IPS-18a (cell line): Measurements from ENCODE around the gene ENAH.
"Not testable (repeated sequence)": the region's sequence is repeated elsewhere in the genome, so short reads cannot be mapped to it uniquely, and the experiment has no call there.

ENCODE experiments used
- H3K27ac ChIP-seq: one replicate; pipeline ENCODE4 v1.5.1; 2013; ENCODE audit warnings: low read length
- H3K27me3 ChIP-seq: one replicate; pipeline ENCODE4 v1.6.1; 2013; ENCODE audit warnings: mild to moderate bottlenecking, low read length; ENCODE audit not compliant: control insufficient read depth, insufficient read depth
- H3K36me3 ChIP-seq: one replicate; pipeline ENCODE4 v1.6.1; 2013; ENCODE audit warnings: low read depth, low read length; ENCODE audit not compliant: control insufficient read depth
- H3K4me1 ChIP-seq: one replicate; pipeline ENCODE4 v1.6.1; 2013; ENCODE audit warnings: low read depth, low read length; ENCODE audit not compliant: control insufficient read depth
- H3K4me3 ChIP-seq: one replicate; pipeline ENCODE4 v1.5.1; 2013; ENCODE audit warnings: low read length
- H3K9ac ChIP-seq: one replicate; pipeline ENCODE4 v1.6.1; 2013; ENCODE audit warnings: mild to moderate bottlenecking, low read length, moderate library complexity
- H3K9me3 ChIP-seq: one replicate; pipeline ENCODE4 v1.6.1; 2013; ENCODE audit warnings: low read depth, low read length; ENCODE audit not compliant: control insufficient read depth

The ENAH gene

DNA sequence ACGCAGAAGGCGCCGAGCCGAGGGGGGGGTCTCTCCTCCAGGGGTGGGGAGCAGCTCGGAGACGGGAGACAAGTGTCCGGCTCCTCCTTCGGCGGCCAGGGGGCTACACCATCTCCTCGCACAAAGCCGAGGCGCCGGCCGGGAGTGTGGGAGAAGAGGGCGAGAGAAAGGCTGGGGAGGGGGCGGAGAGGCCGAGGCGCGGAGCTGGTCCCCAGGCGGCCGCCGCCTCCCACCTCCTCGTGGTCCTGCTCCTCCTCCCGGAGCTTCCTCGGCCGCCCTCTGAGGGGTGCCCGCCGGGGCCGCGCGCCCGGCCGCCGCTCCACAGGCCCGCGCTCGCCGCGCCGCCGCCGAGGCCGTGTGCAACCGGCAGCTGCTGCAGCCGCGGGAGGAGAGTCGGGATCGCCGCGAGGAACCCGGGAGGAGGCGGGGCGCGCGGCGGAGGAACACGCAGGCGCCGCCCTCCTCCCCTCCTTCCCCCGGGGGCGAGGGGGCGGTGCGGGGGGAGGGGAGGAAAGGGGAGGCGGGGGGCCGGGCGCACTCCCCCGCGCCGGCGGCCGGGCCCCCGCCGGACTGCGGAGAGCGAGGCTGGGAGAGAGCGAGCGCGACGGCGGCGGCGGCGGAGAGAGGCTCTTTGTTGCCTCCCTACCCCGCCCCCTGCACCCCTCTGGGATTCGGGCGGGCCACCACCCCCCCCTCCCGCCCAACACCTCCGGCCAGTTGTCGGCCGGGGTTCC is at the start of gene ENAH:
Gene ENAH, minus strand, starts transcription at position 395 of the 734 bp plus-strand sequence. CDS start 433 bp downstream, outside the sequence.
- Histone ChIP-seq H3K27me3 (no peaks in the 10 kb centered on the region), H3K4me3 (peak within 1 kb of the TSS; percentile 91), H3K9ac (peak within 1 kb of the TSS; percentile 96), H3K36me3 (no peaks in the 10 kb centered on the region), H3K4me1 (peaks cover 22% of the 10 kb centered on the region), H3K27ac (peak within 1 kb of the TSS; percentile 83), H3K9me3 (no peaks in the 10 kb centered on the region)

DNA sequence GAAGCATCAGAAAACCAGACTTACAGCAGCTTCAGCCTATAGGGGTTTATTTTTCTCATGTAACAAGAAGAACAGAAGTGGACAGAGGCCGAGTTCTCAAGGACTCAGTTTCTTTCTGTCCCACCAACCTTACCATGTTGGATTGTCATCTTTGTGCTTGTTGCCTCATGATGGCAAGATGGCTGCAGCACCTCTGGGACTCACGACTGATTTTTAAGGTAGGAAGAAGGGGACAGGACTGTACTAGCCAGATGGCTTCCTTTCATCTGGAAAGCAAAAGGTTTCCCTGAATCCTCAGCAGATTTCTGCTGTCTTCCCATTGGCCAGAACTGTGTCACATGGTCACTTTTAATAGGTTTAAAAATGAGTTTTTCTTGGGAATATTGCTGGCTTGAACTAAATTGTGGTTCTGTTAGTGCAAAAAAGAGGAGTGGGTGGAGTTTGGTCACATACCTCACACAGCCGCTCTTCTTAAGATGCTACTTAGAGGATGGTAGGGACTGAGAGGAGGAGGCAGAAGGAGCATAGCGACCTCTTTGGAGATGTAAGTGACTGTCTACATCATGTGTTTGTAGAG is 48.1 kb upstream of the ENAH start:
- Histone ChIP-seq H3K27me3 (no peaks in the 10 kb centered on the region), H3K9ac (no peak overlapping the region), H3K27ac (no peak overlapping the region), H3K4me3 (no peak overlapping the region), H3K36me3 (no peaks in the 10 kb centered on the region), H3K4me1 (no peaks in the 10 kb centered on the region), H3K9me3 (no peaks in the 10 kb centered on the region)

DNA sequence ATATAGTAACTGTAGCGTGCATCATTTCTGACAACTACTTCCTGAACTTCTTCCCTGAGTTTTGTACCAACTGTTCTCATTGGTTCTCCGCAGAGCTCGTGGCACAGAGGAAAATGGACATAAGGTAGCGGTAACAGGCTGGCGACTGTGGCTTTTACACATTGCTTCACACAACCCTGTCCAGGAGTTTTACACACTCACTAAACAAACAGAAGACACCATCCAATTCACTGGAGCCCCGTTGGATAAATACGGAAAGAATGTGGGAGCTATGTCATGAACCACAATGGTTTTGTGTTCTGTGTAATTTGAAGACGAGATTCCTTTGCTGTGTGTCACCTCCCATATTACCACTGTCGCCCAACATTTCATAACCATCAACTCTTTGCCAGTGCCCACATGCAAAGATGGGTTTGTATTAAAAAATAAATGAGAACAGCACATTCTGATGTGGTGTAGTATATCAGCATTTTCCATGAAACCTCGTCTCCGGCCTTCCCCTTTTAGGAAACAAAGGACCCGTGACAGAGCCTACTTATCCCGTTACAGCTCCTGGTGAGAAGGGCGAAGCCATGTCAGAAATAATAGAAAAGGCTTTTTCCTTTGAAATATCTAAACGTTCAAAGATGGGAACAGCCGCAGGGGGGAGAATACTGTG is 47.4 kb upstream of the ENAH start:
- H3K4me3 ChIP-seq: no peak overlapping the region
- H3K9ac ChIP-seq: no peak overlapping the region
- H3K27ac ChIP-seq: no peak overlapping the region

DNA sequence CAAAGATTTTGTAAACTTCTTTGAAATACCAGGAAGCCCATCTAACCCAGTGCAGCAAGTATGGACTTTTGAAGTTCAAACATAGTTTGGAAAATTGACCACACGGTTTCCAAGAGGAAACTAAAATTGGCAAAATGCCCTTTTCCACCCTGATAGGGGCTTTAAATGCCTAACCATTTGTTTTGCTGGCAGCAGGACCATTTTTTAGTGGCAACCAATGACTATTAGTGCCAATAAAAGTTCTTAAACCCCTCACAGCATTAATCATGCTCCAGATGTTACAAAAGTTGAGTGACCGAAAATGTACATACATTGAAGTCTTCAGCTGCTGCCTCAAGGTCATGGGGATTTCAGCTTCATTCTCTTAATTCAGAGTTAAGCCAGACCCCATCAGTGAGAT is 46.4 kb upstream of the ENAH start:
- Histone ChIP-seq H3K4me3 (no peak overlapping the region), H3K9me3 (no peaks in the 10 kb centered on the region), H3K27ac (no peak overlapping the region), H3K36me3 (no peaks in the 10 kb centered on the region), H3K4me1 (no peaks in the 10 kb centered on the region), H3K27me3 (no peaks in the 10 kb centered on the region), H3K9ac (no peak overlapping the region)

More for the DNA sequence above, 47.4 kb upstream of the ENAH start:
- Histone ChIP-seq H3K36me3 (no peaks in the 10 kb centered on the region), H3K4me1 (no peaks in the 10 kb centered on the region), H3K27me3 (no peaks in the 10 kb centered on the region), H3K9me3 (no peaks in the 10 kb centered on the region)

DNA sequence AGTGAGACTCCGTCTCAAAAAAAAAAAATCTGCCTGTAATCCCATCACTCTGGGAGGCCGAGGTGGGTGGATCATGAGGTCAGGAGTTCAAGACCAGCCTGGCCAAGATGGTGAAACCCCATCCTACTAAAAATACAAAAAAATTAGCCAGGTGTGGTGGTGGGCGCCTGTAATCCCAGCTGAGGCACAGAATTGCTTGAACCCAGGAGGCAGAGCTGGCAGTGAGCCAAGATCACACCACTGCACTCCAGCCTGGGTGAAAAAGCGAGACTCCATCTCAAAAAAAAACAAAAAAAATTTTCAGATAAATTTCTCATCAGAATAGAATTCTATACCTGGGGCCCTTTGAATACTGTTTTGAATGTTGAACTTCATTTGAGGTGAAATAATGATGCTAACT is 45.3 kb upstream of the ENAH start:
- H3K27ac ChIP-seq, H3K9me3 ChIP-seq: not testable (repeated sequence)

DNA sequence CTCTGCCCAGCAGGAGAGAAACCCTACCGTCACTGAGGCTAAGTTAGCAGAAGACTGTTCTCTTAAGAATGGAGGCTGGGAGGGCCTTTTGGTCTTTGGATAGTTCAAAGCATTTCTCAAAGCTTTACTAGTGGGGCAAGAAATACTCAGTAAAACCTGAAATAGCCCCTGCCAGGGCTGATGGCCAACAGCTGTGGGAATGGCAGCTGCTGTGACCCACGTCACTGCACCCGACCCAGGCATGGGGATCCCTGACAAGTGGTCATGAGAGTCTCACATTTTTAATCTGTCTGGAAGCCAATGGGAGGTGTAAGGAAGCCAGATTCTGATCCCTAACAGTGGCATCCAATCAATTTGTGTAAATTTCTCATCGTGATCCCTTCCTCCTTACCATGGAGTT is 44.5 kb upstream of the ENAH start:
- H3K9ac ChIP-seq: no peak overlapping the region
- H3K9me3 ChIP-seq: no peaks in the 10 kb centered on the region
- H3K4me1 ChIP-seq: no peaks in the 10 kb centered on the region
- H3K36me3 ChIP-seq: no peaks in the 10 kb centered on the region
- H3K27me3 ChIP-seq: no peaks in the 10 kb centered on the region
- no peak overlapping the region for H3K4me3 ChIP-seq
- no peak overlapping the region for H3K27ac ChIP-seq

More for the DNA sequence above, 45.3 kb upstream of the ENAH start:
- H3K9ac ChIP-seq, H3K27me3 ChIP-seq, H3K36me3 ChIP-seq, H3K4me1 ChIP-seq, H3K4me3 ChIP-seq: not testable (repeated sequence)

DNA sequence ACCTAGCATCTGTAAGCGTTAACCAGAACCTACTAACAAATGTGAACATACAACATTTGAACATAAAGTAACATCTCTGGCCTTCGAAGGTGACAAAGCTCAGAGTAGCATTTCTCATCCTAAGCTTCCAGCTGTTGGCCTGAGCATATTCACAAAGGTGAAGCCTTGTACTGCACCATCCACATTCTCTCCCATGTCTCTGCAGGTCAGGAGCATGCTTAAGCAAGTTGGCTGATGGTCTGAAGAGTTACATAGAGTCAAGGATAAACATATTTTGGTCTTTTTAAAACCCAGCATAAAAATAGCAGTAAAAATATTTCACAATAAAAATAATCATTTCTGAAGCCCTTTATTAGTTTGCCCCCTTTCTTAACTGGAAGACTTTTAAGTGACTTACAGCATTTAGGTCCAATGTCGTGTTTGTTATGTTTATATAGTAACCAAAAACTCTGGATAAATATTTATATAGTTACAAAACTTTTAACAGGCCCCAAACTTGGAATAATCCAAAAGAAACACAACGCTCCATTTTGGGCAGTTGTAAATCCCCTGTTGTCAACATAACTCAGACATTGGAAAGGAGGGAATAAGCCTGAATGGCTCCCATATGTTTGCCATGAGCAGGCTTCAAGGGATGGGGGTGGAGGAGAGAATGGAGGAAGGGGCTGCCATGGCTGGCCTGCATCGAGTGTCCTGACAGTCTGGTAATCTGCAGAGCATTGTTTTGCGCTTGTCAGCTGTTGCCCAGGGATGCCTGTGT is 42.8 kb upstream of the ENAH start:
- Histone ChIP-seq H3K27me3 (no peaks in the 10 kb centered on the region), H3K4me1 (no peaks in the 10 kb centered on the region), H3K4me3 (no peak overlapping the region), H3K9ac (no peak overlapping the region), H3K27ac (no peak overlapping the region), H3K36me3 (no peaks in the 10 kb centered on the region), H3K9me3 (no peaks in the 10 kb centered on the region)

DNA sequence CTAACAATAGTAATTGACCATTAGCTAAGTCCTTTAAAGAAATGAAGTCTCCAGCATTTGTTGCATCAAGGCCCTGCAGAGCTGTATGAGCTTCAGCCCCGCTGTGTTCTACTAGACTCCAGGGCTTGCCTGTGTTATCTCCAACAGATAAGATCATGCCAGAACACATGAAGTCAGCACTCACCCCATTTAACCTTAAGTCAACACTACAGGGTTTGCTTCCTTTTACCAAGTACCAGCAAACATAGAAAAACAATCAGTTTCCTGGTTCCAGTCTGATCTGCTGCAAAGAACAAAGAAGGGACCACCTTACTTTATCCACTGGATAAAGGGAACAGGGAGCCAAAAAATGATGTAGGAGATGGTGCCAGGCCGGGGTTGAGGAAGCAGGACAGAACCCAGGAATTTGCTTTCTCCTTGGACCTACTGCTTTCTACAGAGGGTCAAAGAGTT is 41.3 kb upstream of the ENAH start:
- Histone ChIP-seq H3K9ac (no peak overlapping the region), H3K27ac (no peak overlapping the region), H3K27me3 (no peaks in the 10 kb centered on the region), H3K36me3 (no peaks in the 10 kb centered on the region), H3K9me3 (no peaks in the 10 kb centered on the region), H3K4me3 (no peak overlapping the region), H3K4me1 (no peaks in the 10 kb centered on the region)

DNA sequence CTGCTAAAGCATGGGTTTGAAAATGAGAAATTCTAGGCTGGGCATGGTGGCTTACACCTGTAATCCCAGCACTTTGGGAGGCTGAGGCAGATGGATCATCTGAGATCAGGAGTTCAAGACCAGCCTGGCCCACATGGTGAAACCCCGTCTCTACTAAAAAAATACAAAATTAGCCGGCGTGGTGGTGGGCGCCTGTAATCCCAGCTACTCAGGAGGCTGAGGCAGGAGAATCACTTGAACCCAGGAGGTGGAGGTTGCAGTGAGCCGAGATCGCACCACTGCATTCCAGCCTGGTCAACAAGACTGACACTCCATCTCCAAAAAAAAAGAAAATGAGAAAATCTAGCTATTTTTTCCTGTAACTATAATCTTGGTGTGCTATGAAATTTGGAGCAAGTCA is 40.8 kb upstream of the ENAH start:
- not testable (repeated sequence) for H3K9me3 ChIP-seq, H3K27me3 ChIP-seq, H3K4me3 ChIP-seq, H3K4me1 ChIP-seq, H3K27ac ChIP-seq, H3K9ac ChIP-seq, H3K36me3 ChIP-seq

DNA sequence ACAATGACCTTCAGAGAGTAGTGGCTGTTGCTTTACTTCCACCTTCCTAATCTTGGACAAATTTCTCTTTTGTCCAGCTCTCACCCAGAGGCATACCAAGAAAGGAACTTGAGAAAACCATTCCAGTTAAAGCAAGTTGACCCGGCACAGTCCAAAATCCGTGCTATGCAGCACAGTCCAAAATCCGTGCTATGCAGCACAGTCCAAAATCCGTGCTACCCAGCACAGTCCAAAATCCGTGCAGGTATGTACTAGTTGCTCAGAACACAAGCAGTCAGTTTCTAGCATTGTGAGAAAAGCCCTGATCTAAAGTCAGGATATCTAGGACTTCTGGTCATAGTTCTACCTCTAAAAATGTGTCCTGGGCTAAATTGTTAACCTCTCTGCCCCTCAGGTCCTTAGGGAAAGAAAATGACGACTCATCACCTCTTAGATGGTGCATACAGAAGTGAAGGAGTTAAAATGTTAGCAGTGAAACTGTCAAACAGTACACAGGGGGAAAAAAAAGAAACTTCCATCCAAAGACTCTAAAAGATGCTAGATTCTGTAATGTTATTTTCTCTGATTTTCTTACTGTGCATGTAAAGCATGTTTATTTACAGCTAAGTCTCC is 40.3 kb upstream of the ENAH start:
- Histone ChIP-seq H3K36me3 (no peaks in the 10 kb centered on the region), H3K4me3 (no peak overlapping the region), H3K9me3 (no peaks in the 10 kb centered on the region), H3K27me3 (no peaks in the 10 kb centered on the region), H3K9ac (no peak overlapping the region), H3K27ac (no peak overlapping the region), H3K4me1 (no peaks in the 10 kb centered on the region)

DNA sequence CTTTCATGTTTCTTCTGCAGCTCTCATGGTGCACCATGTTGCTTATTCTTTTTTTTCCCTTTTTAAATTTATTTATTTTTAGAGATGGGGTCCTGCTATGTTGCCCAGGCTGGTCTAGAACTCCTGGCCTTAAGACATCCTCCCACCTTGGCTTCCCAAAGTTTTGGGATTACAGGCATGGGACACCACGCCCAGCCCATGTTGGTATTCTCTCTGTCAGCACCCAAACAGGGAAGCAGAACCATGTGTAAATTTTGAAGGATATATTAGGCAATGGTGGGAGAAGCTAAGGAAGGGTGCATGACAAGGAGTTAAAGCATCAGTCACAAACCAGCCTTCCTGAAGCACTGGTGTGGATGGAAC is 39.6 kb upstream of the ENAH start:
- Histone ChIP-seq H3K27ac (no peak overlapping the region), H3K4me3 (no peak overlapping the region), H3K9me3 (no peaks in the 10 kb centered on the region), H3K9ac (no peak overlapping the region), H3K27me3 (no peaks in the 10 kb centered on the region), H3K36me3 (no peaks in the 10 kb centered on the region), H3K4me1 (no peaks in the 10 kb centered on the region)
